Neural crest cell (in vitro differentiated cells): ENCODE results near the gene TRIM63. TPM values are rescaled to one million over a fixed set of nuclear protein-coding genes. Genes with fewer than 3 reads are reported as not detected.

ENCODE experiments used
- DNase-seq: peaks from one replicate; pipeline ENCODE4 v3.0.0; 2021; ENCODE audit warnings: low read depth, mixed read lengths, low spot score
- H3K27ac Mint-ChIP-seq: one replicate; pipeline ENCODE4 v1.8.0; 2021; ENCODE audit warnings: mild to moderate bottlenecking, mixed read lengths; ENCODE audit not compliant: unreplicated experiment
- H3K27me3 Mint-ChIP-seq: 2 replicates; pipeline ENCODE4 v1.8.0; 2021; ENCODE audit warnings: low read depth, mild to moderate bottlenecking, mixed read lengths
- H3K36me3 Mint-ChIP-seq: 2 replicates; pipeline ENCODE4 v1.8.0; 2021; ENCODE audit warnings: low read depth, mild to moderate bottlenecking, mixed read lengths
- H3K4me1 Mint-ChIP-seq: 2 replicates; pipeline ENCODE4 v1.8.0; 2021; ENCODE audit warnings: mixed read lengths
- H3K4me3 Mint-ChIP-seq: one replicate; pipeline ENCODE4 v1.8.0; 2021; ENCODE audit warnings: mild to moderate bottlenecking, mixed read lengths
- H3K9me3 Mint-ChIP-seq: 2 replicates; pipeline ENCODE4 v1.8.0; 2021; ENCODE audit warnings: mixed read lengths
- CTCF ChIP-seq: fragments of 200-600 bp; sonication (generic); conservative IDR thresholded peaks from 2 replicates; pipeline ENCODE4 v1.5.0; 2021; ENCODE audit warnings: antibody characterized with exemption, mild to moderate bottlenecking
- total RNA-seq: library from RNA; stranded (reverse); gene quantifications from 2 replicates; pipeline ENCODE4 v1.2.1, GENCODE V29; 2021

Gene TRIM63
- total RNA-seq, 1 donor from 2014 or later = not detected

GRCh38 chr1:26016258-26016952, 51.0 kb downstream of the TRIM63 start:
- H3K27ac Mint-ChIP-seq = no peak overlapping the region
- H3K9me3 Mint-ChIP-seq = no peaks in the 10 kb centered on the region
- no peaks in the 10 kb centered on the region for H3K36me3 Mint-ChIP-seq
- no peak for TF ChIP-seq CTCF
- H3K4me3 Mint-ChIP-seq = peak overlapping the region; percentile 12
- peaks cover 43% of the 10 kb centered on the region for H3K4me1 Mint-ChIP-seq
- H3K27me3 Mint-ChIP-seq = no peaks in the 10 kb centered on the region
- DNase-seq = no peak

GRCh38 chr1:26015358-26015757, 52.1 kb downstream of the TRIM63 start:
- TF ChIP-seq CTCF = no peak
- Mint-ChIP-seq H3K27ac (no peak overlapping the region), H3K27me3 (no peaks in the 10 kb centered on the region), H3K9me3 (no peaks in the 10 kb centered on the region), H3K36me3 (no peaks in the 10 kb centered on the region), H3K4me1 (peaks cover 43% of the 10 kb centered on the region), H3K4me3 (no peak overlapping the region)
- no peak for DNase-seq

GRCh38 chr1:26014179-26014578, 53.3 kb downstream of the TRIM63 start:
- Mint-ChIP-seq H3K9me3 (no peaks in the 10 kb centered on the region), H3K27me3 (no peaks in the 10 kb centered on the region), H3K27ac (no peak overlapping the region), H3K36me3 (no peaks in the 10 kb centered on the region), H3K4me3 (no peak overlapping the region), H3K4me1 (peaks cover 38% of the 10 kb centered on the region)
- TF ChIP-seq CTCF = no peak
- DNase-seq = no peak

DNA sequence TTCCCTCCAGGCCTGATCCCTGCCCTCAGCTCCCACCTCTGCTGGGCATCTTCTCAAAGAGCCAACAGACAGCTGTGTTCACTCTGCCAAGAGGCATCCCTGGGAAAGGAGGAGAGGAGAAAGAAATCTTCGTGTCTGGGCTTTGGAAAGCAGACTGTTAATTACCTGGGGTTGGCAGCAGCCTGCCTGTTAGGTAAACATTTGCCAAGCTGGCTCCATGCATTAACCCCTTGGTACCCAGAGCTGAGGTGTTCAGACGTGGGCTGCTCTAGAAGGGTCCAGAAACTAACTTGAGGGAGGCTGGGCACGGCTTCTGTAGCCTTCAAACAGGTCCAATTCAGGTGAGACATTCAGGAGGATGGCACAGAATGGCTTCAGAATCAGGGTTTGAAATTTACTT, 54.6 kb downstream of the TRIM63 start:
- DNase-seq = no peak
- TF ChIP-seq CTCF = no peak
- Mint-ChIP-seq H3K4me1 (peaks cover 34% of the 10 kb centered on the region), H3K9me3 (no peaks in the 10 kb centered on the region), H3K27me3 (no peaks in the 10 kb centered on the region), H3K27ac (no peak overlapping the region), H3K4me3 (no peak overlapping the region), H3K36me3 (no peaks in the 10 kb centered on the region)

GRCh38 chr1:26010825-26011224, 56.6 kb downstream of the TRIM63 start:
- DNase-seq = no peak
- Mint-ChIP-seq H3K4me1 (peaks cover 19% of the 10 kb centered on the region), H3K9me3 (no peaks in the 10 kb centered on the region), H3K27ac (peak overlapping the region; percentile 57), H3K27me3 (no peaks in the 10 kb centered on the region), H3K4me3 (no peak overlapping the region), H3K36me3 (no peaks in the 10 kb centered on the region)
- TF ChIP-seq CTCF = no peak
